ENCODE results near the gene PRRC1. TPM values are rescaled to one million over a fixed set of nuclear protein-coding genes. Genes with fewer than 3 reads are reported as not detected.

The PRRC1 gene
- total RNA-seq, 1 experiment from 2014 or later = 15.1 TPM

- in situ Hi-C loops (cut with HindIII; ENCODE audit: low sequenced_read_pairs) = no loop called here
- no peak for DNase-seq (ENCODE audit: low spot score)
These were observed 55.5 kb downstream of the PRRC1 start for GRCh38 chr5:127572930-127573329.

DNA sequence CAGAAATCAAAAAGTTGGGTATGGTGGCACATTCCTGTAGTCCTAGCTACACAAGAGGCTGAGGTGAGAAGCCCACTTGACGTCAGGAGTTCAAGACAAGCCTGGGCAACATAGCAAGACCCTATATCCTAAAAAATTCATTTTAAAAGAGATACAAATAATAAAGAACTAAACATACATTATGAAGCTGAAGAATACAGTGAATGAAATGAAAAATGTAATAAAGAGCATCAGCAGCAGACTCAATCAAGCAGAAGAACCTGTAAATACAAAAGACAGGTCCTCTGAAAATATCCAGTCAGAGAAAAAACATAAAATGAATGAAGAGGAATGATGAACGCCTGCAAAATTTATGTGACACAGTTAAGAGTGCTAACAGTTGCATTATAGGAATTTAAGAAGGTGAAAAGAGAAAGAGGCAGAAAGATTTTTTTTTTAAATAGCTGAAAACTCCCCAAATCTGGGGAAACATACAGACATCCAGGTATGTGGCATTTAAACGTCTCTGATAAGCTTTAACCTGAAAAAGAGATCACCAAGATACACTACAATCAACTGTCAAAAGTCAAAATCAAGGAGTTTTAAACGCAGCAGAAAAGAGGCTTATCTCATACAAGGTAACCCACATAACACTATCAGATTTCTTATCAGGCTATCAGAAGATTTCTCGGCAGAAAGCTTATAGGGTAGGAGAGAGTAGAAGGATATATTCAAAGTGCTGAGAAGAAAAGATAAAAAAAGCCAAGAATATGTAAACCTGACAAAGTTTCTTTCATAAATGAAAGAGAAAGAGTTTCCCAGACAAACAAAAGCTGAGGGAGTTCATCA is 57.6 kb downstream of the PRRC1 start:
- in situ Hi-C loops (cut with HindIII; ENCODE audit: low sequenced_read_pairs) = no loop called here
- DNase-seq (ENCODE audit: low spot score) = no peak

DNA sequence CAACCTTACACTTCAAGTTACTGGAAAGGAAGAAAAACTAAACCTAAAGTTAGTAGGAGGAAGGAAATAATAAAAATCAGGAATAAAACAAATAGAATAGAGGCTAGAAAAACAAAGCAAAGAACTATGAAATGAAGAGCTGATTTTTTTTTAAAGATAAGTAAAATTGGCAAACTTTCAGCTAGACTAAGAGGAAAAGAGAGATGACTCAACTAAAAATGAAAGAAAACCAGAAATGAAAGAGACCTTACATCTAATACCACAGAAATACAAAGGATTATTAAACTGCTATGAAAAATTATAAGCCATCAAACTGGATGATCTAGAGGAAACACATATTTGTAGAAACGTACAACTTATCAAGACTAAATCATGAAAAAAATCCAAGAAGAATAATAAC is 60.0 kb downstream of the PRRC1 start:
- DNase-seq (ENCODE audit: low spot score) = no peak
- in situ Hi-C loops (cut with HindIII; ENCODE audit: low sequenced_read_pairs) = no loop called here

GRCh38 chr5:127580731-127581130 is 63.3 kb downstream of the PRRC1 start:
- in situ Hi-C loops (cut with HindIII; ENCODE audit: low sequenced_read_pairs) = no loop called here
- no peak for DNase-seq (ENCODE audit: low spot score)

- in situ Hi-C loops (cut with HindIII; ENCODE audit: low sequenced_read_pairs) = no loop called here
- DNase-seq (ENCODE audit: low spot score) = no peak
These were observed 64.0 kb downstream of the PRRC1 start for GRCh38 chr5:127581450-127581849.

GRCh38 chr5:127582773-127583370 is 65.4 kb downstream of the PRRC1 start:
- in situ Hi-C loops (cut with HindIII; ENCODE audit: low sequenced_read_pairs) = no loop called here
- DNase-seq (ENCODE audit: low spot score) = no peak

GRCh38 chr5:127583866-127584265 is 66.4 kb downstream of the PRRC1 start:
- no peak for DNase-seq (ENCODE audit: low spot score)
- in situ Hi-C loops (cut with HindIII; ENCODE audit: low sequenced_read_pairs) = no loop called here

GRCh38 chr5:127585661-127586060 is 68.2 kb downstream of the PRRC1 start:
- in situ Hi-C loops (cut with HindIII; ENCODE audit: low sequenced_read_pairs) = no loop called here

GRCh38 chr5:127586066-127586770 is 68.8 kb downstream of the PRRC1 start:
- in situ Hi-C loops (cut with HindIII; ENCODE audit: low sequenced_read_pairs) = no loop called here
- peak; percentile 26 for DNase-seq (ENCODE audit: low spot score)

More at GRCh38 chr5:127585661-127586060, 68.2 kb downstream of the PRRC1 start:
- DNase-seq (ENCODE audit: low spot score) = no peak

DNA sequence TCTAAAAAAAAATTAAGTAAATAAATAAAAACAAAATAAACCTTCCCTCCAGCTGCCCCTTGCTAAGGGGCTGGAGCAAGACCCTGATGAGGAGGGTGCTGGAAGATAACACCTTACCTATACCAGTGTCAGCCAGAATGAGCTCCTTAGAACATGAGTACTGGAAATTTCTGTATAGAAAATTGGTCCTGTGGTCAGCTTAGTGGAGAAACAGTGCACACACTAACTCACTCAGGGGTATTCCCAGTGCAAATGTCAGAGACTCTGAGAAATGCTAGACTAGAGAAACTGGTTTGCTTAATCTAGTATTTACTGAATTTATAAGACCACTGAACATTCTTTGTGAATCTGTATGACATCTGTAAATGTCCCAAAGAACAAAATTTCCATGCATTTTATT is 69.4 kb downstream of the PRRC1 start:
- peak; percentile 27 for DNase-seq (ENCODE audit: low spot score)
- in situ Hi-C loops (cut with HindIII; ENCODE audit: low sequenced_read_pairs) = no loop called here

DNA sequence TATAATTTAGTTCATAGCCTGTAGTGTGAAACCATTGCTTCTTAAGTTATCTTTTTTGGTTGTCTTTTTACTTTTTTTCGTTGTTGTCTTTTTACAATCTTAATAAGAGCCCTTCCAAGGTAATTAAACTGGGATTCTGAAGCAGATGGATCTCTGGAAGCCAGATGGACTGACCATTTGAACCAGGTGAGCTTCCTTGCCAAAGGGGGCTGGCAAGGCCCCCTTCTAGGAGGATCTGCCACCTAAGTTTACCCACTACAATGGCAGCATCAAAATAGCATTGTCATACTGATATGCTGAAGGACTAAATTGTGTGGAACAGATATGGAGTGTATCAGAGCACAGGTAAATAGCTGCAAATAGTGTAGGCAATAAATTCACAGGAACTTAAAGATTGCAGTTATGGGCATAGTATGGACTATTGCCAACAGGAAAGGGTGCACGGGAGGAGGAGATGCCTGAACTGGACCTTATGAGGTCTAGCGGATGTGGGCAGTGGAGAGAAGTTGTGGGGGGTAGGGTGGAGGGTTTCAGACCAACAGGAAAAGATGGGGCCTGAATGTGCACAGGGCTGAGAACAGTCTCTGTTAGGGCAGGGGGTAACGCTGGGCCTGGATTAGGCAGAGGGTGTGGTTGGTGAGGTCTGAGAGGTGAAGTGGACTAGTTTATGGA is 69.9 kb downstream of the PRRC1 start:
- in situ Hi-C loops (cut with HindIII; ENCODE audit: low sequenced_read_pairs) = no loop called here
- peak; percentile 75 for DNase-seq (ENCODE audit: low spot score)

GRCh38 chr5:127588368-127588767 is 70.9 kb downstream of the PRRC1 start:
- in situ Hi-C loops (cut with HindIII; ENCODE audit: low sequenced_read_pairs) = no loop called here
- no peak for DNase-seq (ENCODE audit: low spot score)

- in situ Hi-C loops (cut with HindIII; ENCODE audit: low sequenced_read_pairs) = no loop called here
- no peak for DNase-seq (ENCODE audit: low spot score)
These were observed 72.0 kb downstream of the PRRC1 start for GRCh38 chr5:127589309-127590030.

GRCh38 chr5:127590156-127590722 is 72.8 kb downstream of the PRRC1 start:
- in situ Hi-C loops (cut with HindIII; ENCODE audit: low sequenced_read_pairs) = no loop called here

DNA sequence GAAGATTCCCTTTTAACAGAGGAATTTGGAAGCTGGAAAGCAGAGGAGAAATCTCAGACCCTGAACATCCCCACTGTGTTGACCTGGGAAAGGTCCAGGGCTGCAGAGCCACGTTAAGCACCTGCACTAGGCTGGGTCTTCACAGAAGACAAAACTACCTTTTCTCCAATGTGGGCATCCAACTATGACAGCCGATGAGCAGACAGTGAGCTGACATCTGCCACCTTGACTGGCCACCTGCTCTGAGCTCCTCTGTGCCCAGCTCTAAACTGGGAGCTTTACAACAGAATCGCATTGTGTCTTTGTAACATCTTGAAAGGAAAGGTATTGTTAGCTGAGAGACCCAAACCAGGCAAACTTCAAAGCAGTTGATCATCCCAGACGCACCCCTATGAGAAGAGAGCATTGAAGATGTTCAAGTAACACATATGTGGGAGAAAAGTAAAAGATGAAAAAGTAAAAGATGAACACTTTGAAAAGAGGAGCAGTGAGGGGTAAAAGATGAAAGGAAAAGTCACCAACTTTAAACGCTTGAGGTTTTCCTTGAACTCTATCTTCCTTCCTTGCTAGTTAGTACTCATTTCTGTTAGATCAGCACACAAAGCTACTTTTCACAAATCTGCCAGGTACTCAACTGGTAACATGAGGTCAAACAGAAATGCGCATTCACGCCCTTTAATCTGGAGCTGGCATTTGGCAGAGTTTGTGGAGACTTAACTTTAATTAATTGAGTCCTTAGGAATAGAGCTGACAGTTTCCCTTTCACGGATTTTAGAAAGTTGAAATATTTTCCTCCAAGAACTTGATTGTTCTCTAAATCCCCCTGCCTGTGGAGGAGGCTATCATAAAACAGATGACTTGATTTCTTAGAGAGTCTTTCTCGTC is 78.3 kb downstream of the PRRC1 start:
- in situ Hi-C loops (cut with HindIII; ENCODE audit: low sequenced_read_pairs) = no loop called here
- peak; percentile 76 for DNase-seq (ENCODE audit: low spot score)

More at GRCh38 chr5:127590156-127590722, 72.8 kb downstream of the PRRC1 start:
- DNase-seq (ENCODE audit: low spot score) = no peak

DNA sequence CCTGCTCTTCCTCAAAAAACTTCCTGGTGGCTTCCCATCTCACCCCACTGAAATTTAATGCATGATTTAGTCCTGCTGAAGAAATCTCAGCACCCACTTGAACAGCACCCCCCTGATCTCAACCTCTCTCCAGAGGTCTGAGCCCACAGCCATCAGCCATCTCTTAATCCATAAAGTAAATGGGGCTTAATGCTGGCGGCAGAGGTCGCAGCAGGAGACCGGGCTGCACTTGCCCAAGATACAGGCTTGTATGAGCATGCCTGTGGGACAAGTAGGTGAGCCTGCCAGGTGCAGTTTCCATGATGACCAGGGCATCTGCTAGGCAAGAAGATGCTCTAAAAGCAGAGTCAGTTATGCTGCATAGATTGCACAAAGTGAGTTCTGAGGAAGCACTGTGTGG is 79.1 kb downstream of the PRRC1 start:
- no peak for DNase-seq (ENCODE audit: low spot score)
- in situ Hi-C loops (cut with HindIII; ENCODE audit: low sequenced_read_pairs) = no loop called here

GRCh38 chr5:127599320-127599719 is 81.9 kb downstream of the PRRC1 start:
- no peak for DNase-seq (ENCODE audit: low spot score)
- in situ Hi-C loops (cut with HindIII; ENCODE audit: low sequenced_read_pairs) = no loop called here

GRCh38 chr5:127599847-127600246 is 82.4 kb downstream of the PRRC1 start:
- in situ Hi-C loops (cut with HindIII; ENCODE audit: low sequenced_read_pairs) = no loop called here
- no peak for DNase-seq (ENCODE audit: low spot score)

Data from G401 (cell line).